ENCODE measurements around the gene ILDR2.

DNA sequence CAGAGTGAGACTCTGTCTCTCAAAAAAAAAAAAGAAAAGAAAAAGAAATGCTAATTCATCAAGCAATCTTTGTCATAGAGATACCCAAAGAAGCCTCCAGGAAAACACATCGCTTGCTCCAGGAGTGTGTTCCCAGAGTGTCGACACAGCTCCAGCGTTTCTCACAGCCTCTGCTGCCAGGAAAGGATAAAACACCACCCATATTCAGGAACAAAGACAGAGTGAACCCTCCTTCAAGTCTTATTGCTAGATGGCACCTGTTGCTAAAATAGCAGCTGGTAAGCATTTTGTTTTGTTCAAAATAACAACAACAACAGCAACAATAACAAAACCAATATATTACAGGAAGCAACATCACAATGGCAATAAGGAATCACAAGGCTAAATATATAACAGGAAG, 3.1 kb downstream of the ILDR2 start:
- no peak for TF ChIP-seq CTCF (IDR thresholded peaks at IDR 0.05; ENCODE audit: insufficient read depth, low read depth, low read length)
- TF ChIP-seq EZH2 (IDR thresholded peaks at IDR 0.05; ENCODE audit: insufficient read depth, low read length) = no peak
